HL-60 (cell line): Measurements from ENCODE around the gene UPK1B.
A peak's percentile ranks its signal among the peaks of the same experiment; 100 is the strongest.

Experiments
- DNase-seq, 2 experiments: peaks; one replicate each; pipeline ENCODE4 v3.0.0-alpha.2; 2010 to 2020; ENCODE audit warnings: low read depth in 1 of 2, low spot score in 1 of 2
- H3K27ac ChIP-seq: fragments of 250-450 bp; sonication (Bioruptor Pico); replicated peaks from 2 replicates; pipeline ENCODE4 v1.5.1; 2020; ENCODE audit warnings: mild to moderate bottlenecking, moderate library complexity
- H3K27me3 ChIP-seq: fragments of 250-450 bp; sonication (Bioruptor Pico); 2 replicates; pipeline ENCODE4 v1.5.1; 2021; ENCODE audit warnings: mild to moderate bottlenecking, moderate library complexity; ENCODE audit not compliant: insufficient read depth, poor library complexity, severe bottlenecking
- H3K4me3 ChIP-seq: replicated peaks from 2 replicates; pipeline ENCODE4 v1.5.1; 2011; ENCODE audit warnings: mild to moderate bottlenecking, control low read depth, low read length; ENCODE audit not compliant: insufficient read depth
- CTCF ChIP-seq: IDR thresholded peaks from one replicate; pipeline ENCODE4 v1.5.1; 2011; ENCODE audit warnings: low read length, control low read depth, inconsistent platforms; ENCODE audit not compliant: insufficient read depth
- GABPA ChIP-seq: IDR thresholded peaks from 2 replicates; pipeline ENCODE4 v1.6.1; 2012; ENCODE audit warnings: low read depth
- POLR2AphosphoS5 ChIP-seq: IDR thresholded peaks from 2 replicates; pipeline ENCODE4 v1.6.1; 2012; ENCODE audit warnings: low read depth
- REST ChIP-seq: IDR thresholded peaks from 2 replicates; pipeline ENCODE4 v1.6.1; 2012; ENCODE audit warnings: low read depth; ENCODE audit not compliant: insufficient replicate concordance
- SPI1 ChIP-seq: IDR thresholded peaks from 2 replicates; pipeline ENCODE4 v1.6.1; 2012; ENCODE audit warnings: low read depth, mild to moderate bottlenecking, borderline replicate concordance

The UPK1B gene

GRCh38 chr3:119149484-119149883, 23.9 kb upstream of the UPK1B start:
- Histone ChIP-seq H3K27me3 (no peaks in the 10 kb centered on the region), H3K27ac (no peak overlapping the region), H3K4me3 (no peak overlapping the region)
- DNase-seq: no peak
- TF ChIP-seq GABPA (no peak), CTCF (no peak), REST (no peak), POLR2AphosphoS5 (no peak), SPI1 (no peak)

GRCh38 chr3:119156868-119157267, 16.5 kb upstream of the UPK1B start:
- no peak for TF ChIP-seq POLR2AphosphoS5
- TF ChIP-seq SPI1: peak; percentile 73
- Histone ChIP-seq H3K4me3 (no peak overlapping the region), H3K27ac (no peak overlapping the region), H3K27me3 (no peaks in the 10 kb centered on the region)
- no peak for DNase-seq

GRCh38 chr3:119157971-119158370, 15.4 kb upstream of the UPK1B start:
- no peak for TF ChIP-seq POLR2AphosphoS5
- TF ChIP-seq GABPA: no peak
- no peak for TF ChIP-seq SPI1
- no peak for TF ChIP-seq CTCF
- TF ChIP-seq REST: no peak
- DNase-seq: no peak
- Histone ChIP-seq H3K27ac (no peak overlapping the region), H3K27me3 (no peaks in the 10 kb centered on the region), H3K4me3 (no peak overlapping the region)

GRCh38 chr3:119160361-119160760, 13.0 kb upstream of the UPK1B start:
- H3K4me3 ChIP-seq: no peak overlapping the region
- TF ChIP-seq GABPA: no peak
- no peak for TF ChIP-seq CTCF
- no peak for TF ChIP-seq POLR2AphosphoS5
- no peak for TF ChIP-seq REST
- TF ChIP-seq SPI1: no peak

More at GRCh38 chr3:119160361-119160760, 13.0 kb upstream of the UPK1B start:
- DNase-seq: no peak
- Histone ChIP-seq H3K27me3 (no peaks in the 10 kb centered on the region), H3K27ac (no peak overlapping the region)
